GM18499 (cell line): ENCODE results near the gene ITPR3.

ENCODE experiments used
- ATAC-seq: cut with Tn5 transposase; IDR thresholded peaks from one replicate; pipeline ENCODE4 v1.9.1; 2021; ENCODE audit warnings: moderate number of reproducible peaks; ENCODE audit not compliant: insufficient read depth, unreplicated experiment

The ITPR3 gene

DNA sequence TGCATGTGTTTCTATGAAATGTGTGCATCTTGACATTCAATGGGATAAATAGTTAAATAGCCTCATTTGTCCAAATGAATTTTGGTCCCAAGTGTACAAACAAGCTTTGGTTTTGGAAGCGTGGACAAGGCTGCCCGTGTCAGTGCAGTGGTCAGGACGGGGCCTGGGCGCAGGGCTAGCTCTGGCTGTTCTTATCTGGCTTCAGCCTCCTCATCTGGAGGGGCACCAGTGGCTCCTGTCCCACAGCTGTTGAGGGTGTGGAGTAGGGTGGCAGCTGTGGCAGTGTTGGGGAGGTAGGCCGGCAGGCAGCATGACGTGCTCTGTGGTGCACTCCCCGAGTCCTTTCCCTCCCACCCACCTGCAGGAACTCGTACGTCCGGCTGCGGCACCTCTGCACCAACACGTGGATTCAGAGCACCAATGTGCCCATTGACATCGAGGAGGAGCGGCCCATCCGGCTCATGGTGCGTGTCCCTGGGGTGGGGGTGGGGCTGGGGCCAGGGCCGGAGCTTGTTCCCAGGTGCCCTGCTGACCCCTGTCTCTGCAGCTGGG, 43.5 kb downstream of the ITPR3 start:
- ATAC-seq: no peak

DNA sequence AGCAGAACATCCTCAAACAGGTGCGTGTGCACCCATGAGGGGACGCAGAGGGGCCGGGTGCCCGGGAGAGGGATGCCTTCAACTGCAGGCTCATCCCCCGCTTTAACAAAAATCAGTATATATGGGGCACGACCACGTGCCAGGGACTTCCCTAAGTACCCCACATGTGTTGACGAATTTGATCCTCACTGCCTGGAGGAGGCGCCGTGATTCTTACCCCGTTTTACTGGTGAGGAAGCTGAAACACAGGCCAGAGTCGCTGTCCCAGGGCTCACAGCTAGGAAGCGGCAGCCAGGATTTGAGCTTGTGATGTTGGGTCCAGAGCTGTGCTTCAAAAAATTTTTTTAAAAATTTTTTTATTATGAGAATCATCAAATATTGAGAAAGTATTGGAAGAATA, 44.8 kb downstream of the ITPR3 start:
- ATAC-seq: no peak

DNA sequence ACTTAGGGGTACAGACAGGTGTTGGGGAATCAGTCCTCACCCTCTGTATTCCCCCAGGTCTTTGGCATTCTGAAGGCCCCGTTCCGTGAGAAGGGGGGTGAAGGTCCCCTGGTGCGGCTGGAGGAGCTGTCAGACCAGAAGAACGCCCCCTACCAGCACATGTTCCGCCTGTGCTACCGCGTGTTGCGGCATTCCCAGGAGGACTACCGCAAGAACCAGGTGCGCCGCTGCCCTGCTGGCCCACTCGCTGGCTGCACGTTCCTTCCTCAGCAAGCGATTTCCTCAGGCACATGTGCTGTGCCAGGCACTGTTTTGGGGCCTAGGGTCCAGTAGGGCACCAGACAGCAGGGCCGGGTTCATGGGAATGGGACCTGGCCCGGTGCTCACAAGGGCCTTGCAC, 46.0 kb downstream of the ITPR3 start:
- no peak for ATAC-seq

DNA sequence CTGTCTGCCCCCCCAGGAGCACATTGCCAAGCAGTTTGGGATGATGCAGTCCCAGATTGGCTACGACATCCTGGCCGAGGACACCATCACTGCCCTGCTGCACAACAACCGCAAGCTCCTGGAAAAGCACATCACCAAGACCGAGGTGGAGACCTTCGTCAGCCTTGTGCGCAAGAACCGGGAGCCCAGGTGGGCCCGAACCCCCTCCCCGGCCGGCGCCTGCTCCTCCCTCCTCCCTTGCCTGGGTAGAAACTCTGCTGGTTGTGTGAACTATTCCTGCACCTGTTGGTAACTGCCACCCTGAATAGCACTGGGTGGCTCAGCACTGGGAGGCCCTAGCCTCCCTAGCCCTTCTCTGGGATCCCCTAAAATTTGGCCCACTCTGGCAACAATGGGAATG, 46.7 kb downstream of the ITPR3 start:
- no peak for ATAC-seq

DNA sequence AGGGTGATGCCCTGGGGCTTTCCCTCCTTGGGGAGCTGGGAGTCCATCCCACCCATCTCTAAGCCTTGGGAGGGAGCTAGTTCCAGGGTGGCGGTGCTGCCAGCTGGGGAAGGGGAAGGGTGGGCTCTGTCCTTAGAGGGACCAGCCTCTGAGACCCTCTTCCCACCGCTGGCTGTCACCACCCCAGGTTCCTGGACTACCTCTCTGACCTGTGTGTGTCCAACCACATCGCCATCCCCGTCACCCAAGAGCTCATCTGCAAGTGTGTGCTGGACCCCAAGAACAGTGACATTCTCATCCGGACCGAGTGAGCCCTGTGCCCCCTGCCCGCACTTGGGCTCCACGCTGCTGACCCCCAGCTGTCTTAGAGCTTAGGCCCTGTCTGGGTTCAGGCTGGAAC, 47.2 kb downstream of the ITPR3 start:
- ATAC-seq: no peak

DNA sequence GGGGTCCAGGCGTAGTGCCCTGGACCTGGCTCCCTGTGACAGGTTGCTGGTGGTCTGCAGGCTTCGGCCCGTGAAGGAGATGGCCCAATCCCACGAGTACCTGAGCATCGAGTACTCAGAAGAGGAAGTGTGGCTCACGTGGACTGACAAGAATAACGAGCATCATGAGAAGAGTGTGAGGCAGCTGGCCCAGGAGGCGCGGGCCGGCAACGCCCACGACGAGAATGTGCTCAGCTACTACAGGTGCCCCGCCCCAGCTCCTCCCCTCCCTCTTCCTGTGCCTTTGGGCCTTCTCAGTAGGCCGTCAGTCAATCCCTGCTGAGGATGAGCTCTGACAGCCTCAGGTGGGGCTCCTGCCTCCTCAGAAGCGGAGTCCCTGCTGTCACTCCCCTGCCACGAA, 47.8 kb downstream of the ITPR3 start:
- ATAC-seq: no peak

DNA sequence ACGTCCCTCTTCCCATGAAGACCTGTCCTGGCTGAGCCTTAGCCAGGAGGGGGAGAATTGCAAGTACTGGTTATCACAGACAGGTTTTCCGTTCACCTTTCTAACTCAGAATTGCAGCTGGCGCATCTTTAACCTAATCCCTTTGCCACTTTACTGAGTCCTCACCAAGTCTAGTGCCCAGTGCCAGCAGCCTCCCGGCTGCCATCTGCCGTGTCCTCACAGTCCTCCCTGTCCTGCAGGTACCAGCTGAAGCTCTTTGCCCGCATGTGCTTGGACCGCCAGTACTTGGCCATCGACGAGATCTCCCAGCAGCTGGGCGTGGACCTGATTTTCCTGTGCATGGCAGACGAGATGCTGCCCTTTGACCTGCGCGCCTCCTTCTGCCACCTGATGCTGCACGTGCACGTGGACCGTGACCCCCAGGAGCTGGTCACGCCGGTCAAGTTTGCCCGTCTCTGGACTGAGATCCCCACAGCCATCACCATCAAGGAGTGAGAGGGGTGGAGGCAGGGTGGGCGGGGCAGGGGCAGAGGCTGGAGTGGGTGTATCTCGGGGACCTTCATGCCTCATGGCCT, 49.1 kb downstream of the ITPR3 start:
- ATAC-seq: no peak

DNA sequence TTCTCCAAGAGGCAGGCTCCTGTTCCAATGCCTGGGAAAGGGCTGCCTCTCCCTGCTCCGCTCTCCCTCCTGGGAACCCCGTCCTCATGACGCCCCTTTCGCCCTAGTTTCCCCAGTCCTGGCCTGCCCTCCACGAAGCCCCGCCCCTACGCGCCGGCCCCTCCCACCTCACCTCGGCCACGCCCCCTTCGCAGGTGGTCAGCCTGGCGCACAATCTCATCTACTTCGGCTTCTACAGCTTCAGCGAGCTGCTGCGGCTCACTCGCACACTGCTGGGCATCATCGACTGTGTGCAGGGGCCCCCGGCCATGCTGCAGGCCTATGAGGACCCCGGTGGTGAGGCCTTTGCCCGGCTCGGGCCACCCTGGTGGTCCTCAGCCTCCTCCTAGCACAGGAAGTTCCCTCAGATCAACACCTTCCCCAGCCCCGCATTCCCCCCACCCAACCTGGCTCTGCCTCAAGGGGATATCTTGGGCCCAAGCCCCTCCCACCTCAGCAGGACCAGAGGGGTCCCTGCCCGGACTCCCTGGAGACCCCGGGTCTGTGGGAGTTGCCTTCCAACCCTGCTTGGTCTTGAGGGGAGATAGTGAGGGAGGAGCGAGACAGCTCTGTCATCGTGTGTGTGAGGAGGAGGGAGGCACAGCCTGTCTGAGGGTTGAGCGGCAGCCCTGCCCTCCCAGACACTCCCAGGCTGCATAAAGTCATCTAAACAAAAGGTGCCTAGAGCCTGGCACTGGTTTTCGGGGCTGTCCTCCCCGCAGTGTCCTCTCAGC, 50.0 kb downstream of the ITPR3 start:
- ATAC-seq: no peak

DNA sequence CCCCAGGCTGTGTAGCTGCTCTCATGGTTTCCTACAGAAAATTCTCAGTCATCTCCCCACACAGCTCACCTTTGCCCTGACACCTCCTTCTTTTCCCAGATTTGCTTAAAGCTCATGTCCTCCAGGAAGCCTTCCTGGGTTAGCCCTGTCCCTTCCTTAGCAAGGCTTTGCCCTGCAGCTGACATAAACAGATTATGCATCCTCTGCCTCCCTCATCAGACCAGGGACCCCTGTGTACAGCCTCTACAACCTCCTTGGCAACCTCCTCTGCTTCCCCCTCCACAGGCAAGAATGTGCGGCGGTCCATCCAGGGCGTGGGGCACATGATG, 50.6 kb downstream of the ITPR3 start:
- ATAC-seq: no peak

DNA sequence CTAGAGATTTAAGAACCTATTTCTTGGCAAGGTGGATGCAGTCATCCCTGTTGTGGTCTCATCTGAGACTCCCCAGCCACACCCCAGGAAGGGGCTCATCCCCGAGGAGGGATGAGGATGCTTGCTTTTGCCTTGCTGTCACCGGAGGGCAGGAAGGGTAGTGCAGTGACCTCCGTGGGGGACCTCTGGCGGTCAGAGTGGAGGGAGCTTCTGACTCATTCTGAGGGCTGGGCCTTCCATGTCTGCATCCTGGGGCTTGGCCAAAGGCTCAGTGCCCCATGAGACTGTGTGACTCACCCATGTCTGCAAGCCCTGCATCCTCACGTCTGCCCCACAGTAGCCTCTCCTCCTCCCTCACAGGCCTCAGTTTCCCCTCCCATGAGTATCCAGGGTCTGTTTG, 51.7 kb downstream of the ITPR3 start:
- no peak for ATAC-seq

DNA sequence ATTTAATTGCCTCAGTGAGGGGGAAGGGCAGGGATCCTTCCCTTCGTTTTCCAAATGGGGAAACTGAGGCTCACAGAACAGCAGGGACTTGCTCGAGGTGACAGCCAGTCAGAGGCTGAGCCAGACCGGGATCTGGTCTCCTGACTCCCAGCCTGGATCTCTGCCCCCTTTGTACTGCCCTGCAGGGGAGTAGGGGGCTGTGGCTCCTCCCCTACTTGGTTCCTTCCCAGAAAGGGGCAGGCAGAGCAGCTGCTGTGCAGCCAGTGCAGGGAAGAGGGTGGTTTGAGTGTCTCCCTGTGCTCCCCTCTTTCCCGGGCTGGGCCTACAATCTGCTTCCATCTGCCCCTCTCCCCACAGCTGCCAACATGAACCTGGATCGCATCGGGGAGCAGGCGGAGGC, 52.7 kb downstream of the ITPR3 start:
- no peak for ATAC-seq

DNA sequence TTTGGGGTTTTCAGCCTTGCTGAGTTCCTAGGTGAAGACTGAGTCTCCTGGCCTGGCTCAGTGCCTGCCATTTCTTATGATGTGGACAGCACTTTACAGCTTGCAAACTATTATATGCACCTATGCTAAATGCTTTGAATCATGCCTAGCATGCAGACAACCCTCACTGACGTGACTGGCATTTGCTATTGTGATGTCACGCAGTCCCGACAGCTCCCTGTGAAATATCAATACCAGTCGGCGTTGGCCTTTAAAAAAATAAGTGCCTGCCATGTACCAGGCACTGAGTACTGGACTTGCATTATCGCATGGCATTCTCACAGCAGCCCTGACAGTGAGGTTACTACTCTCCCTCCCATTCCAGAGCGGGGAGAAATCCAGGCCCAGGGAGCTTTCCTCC, 54.8 kb downstream of the ITPR3 start:
- no peak for ATAC-seq

DNA sequence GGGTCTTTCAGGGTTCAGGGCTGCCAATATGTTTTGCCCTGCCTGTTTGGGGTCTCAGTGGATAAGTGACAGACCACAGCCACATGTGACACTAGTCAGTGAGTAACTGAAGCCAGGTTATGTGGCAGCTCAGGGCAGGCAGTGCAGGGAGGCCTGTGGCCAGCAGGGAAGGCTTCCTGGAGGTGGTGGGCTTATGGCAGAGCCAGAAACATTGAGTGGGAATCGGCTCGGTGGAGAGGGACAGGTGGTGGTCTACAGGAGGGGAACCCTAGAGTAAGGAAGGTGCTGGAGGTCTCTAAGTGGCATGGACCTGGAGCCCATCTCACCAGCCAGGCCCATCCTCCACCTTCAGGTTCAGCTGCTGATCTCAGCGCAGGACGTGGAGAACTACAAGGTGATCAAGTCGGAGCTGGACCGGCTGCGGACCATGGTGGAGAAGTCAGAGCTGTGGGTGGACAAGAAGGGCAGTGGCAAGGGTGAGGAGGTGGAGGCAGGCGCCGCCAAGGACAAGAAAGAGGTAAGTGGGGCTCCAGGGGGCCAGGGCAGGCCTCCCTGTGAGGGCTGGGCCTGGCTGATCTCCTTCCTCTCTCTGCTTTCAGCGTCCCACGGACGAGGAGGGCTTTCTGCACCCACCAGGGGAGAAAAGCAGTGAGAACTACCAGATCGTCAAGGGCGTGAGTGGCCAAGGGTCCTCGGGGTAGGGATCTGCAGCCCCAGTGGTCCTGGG, 55.5 kb downstream of the ITPR3 start:
- no peak for ATAC-seq

DNA sequence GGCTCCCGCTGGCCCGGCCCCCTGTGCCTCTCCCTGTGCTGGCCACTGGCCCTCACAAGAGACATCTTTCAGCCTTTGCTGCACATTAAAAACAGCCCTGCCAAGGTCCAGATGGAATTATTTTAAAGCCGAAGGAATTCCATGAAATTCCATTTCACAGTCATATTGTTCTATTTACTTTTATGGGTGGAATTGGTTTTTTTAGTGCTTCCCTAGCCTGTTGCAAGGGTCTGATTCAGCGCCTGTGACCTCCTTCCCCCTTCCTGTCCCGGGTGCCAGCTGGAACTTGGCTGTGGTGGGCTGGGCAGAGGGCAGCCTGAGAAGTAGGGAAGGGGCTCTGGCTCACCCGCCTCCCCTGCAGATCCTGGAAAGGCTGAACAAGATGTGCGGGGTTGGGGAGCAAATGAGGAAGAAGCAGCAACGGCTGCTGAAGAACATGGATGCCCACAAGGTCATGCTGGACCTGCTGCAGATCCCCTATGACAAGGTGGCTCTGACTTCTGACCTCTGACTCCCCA, 56.1 kb downstream of the ITPR3 start:
- ATAC-seq: no peak

DNA sequence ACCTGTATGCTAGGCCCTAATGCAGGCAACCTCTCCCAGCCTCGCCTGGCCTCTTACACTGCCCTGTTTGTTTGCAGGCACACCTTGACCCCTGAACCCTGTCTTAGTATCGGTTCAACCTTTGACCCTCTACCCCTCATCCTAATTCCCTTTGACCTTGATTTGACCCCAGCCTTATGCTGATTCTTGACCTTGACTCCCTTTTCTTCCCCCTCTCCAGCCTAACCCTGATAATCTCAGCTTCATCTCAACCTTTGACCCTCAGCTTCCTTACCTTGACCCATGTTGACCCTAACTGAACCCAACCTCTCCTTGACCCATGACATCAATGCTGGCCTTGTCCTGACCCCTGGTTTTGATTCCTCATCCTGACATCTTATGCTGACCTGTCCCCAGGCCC, 56.6 kb downstream of the ITPR3 start:
- no peak for ATAC-seq

DNA sequence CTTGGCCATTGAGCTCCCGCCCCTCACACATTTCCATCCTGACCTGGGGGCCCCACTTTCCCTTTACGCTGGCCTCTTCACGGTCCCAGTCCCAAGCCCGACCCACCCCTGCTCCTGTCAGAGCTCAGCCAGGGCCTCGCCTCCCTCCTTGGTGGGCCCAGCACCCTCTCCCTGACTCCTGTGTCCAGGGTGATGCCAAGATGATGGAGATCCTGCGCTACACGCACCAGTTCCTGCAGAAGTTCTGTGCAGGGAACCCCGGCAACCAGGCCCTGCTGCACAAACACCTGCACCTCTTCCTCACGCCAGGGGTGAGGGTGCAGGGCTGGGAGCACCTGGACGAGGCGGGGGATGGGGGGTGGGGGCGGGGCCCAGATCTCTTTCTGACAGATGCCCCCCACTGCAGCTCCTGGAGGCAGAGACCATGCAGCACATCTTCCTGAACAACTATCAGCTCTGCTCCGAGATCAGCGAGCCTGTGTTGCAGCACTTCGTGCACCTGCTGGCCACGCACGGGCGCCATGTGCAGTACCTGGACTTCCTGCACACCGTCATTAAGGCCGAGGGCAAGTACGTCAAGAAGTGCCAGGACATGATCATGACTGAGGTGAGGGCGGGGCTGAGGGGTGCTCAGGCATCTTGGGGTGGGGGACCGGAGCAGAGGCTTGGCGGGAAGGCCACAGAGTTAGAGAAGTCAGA, 57.3 kb downstream of the ITPR3 start:
- ATAC-seq: no peak

DNA sequence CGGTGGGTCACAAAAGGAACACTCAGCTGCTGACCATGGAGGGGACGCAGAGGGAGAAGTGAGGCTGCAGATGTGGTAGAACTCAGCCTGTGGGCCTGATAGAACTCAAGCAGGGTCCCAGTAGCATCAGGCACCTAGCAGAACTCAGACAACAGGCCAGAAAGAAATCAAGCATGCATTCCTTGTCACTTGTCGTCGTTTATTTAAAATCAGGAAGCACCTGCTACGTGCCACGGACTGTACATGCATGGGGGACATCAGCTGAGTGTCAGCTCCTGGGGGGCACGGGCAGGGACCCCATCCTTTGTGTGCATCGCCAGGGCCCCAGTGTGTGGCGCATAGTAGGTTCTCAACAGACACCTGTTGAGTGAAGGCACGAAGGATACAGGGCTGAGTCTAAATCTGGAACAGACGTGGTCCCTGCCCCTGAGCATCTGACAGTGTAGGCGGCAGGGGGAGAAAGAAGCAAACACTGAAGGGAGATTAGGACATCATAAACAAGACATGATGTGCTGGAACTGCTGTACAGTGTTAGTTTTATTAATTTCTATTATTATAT, 57.9 kb downstream of the ITPR3 start:
- no peak for ATAC-seq

DNA sequence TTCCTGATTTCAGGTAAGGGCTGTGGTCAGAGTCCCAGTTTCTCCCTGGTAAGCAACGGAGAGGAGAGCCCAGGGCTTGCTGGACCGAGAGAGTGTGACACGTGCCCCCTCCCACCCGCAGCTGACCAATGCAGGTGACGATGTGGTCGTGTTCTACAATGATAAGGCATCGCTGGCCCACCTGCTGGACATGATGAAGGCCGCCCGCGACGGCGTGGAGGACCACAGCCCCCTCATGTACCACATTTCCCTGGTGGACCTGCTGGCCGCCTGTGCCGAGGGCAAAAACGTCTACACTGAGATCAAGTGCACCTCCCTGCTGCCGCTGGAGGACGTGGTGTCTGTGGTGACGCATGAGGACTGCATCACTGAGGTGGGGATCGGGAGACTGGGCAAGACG, 58.6 kb downstream of the ITPR3 start:
- no peak for ATAC-seq

DNA sequence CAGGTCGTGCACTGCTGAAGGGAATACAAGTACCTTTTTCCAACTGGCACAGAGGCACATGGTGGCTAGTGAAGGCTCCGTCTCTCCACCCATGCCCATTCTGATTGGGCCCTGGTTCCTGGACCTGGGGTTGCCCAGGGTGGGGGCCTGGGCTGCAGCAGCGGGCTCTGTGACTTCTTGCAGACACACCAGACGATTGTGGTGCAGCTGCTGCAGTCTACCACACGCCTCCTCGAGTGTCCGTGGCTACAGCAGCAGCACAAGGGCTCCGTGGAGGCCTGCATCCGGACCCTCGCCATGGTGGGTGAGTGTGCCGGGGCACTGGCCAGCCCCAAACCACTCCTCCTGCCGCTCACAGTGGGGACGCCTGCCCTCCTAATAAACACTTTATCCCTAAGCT, 61.2 kb downstream of the ITPR3 start:
- no peak for ATAC-seq

DNA sequence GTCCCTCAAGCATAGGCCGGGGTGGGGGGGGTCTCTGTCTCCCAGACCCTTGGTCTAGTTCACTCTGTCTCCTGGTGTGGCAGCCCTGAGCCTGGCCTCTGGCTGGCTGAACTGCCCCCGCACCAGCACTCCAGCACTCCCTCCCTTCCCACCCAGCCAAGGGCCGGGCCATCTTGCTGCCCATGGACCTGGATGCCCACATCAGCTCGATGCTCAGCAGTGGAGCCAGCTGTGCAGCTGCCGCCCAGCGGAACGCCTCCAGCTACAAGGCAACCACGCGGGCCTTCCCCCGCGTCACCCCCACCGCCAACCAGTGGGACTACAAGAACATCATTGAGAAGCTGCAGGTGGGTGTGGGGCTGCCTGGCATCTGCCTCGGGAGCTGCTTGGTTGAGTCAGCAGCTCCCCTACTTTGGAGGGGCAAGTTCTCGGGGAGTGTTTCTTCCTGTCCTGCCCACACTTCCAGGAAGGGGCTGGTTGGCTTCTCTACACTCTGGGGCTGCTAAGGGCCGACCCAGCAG, 62.0 kb downstream of the ITPR3 start:
- ATAC-seq: no peak
